ENCODE measurements around the gene SHC1. TPM values are rescaled to one million over a fixed set of nuclear protein-coding genes. Genes with fewer than 3 reads are reported as not detected.
A peak's percentile ranks its signal among the peaks of the same experiment; 100 is the strongest.

SHC1 gene
- total RNA-seq, 1 donor = 167 TPM

- no peak for TF ChIP-seq CTCF (IDR thresholded peaks at IDR 0.05; ENCODE audit: insufficient read depth, low read length)
- H3K4me3 ChIP-seq (ENCODE audit: low read depth, low read length) = no peak overlapping the region
- no peak for DNase-seq (ENCODE audit: low read depth)
These were observed 25.2 kb downstream of the SHC1 start for GRCh38 chr1:154945160-154945961.

GRCh38 chr1:154944401-154945159 lies 26.0 kb downstream of the SHC1 start:
- no peak for DNase-seq (ENCODE audit: low read depth)
- TF ChIP-seq CTCF (IDR thresholded peaks at IDR 0.05; ENCODE audit: insufficient read depth, low read length) = no peak
- no peak overlapping the region for H3K4me3 ChIP-seq (ENCODE audit: low read depth, low read length)

- no peak overlapping the region for H3K4me3 ChIP-seq (ENCODE audit: low read depth, low read length)
- peak; percentile 30 for DNase-seq (ENCODE audit: low read depth)
- TF ChIP-seq CTCF (IDR thresholded peaks at IDR 0.05; ENCODE audit: insufficient read depth, low read length) = peak; percentile 79
These were observed 26.7 kb downstream of the SHC1 start for GRCh38 chr1:154943649-154944400.

GRCh38 chr1:154941333-154942013 lies 29.1 kb downstream of the SHC1 start:
- DNase-seq (ENCODE audit: low read depth) = no peak
- no peak overlapping the region for H3K4me3 ChIP-seq (ENCODE audit: low read depth, low read length)
- TF ChIP-seq CTCF (IDR thresholded peaks at IDR 0.05; ENCODE audit: insufficient read depth, low read length) = no peak

- no peak for DNase-seq (ENCODE audit: low read depth)
- H3K4me3 ChIP-seq (ENCODE audit: low read depth, low read length) = no peak overlapping the region
- TF ChIP-seq CTCF (IDR thresholded peaks at IDR 0.05; ENCODE audit: insufficient read depth, low read length) = no peak
These were observed 29.8 kb downstream of the SHC1 start for GRCh38 chr1:154940651-154941194.

GRCh38 chr1:154940213-154940560 lies 30.4 kb downstream of the SHC1 start:
- H3K4me3 ChIP-seq (ENCODE audit: low read depth, low read length) = no peak overlapping the region
- no peak for DNase-seq (ENCODE audit: low read depth)
- no peak for TF ChIP-seq CTCF (IDR thresholded peaks at IDR 0.05; ENCODE audit: insufficient read depth, low read length)
